ENCODE results near the gene DUOX1.

GRCh38 chr15:45187894-45188830 lies 58.4 kb downstream of the DUOX1 start, which contains the start of gene SHF:
- TF ChIP-seq CTCF (IDR thresholded peaks at IDR 0.05; ENCODE audit: insufficient read depth, low read length, poor library complexity, severe bottlenecking) (no peak), EZH2phosphoT487 (conservative IDR thresholded peaks at IDR 0.05; ENCODE audit: low read length) (no peak)

All from SU-DHL-6 (cell line).